ENCODE data around the gene RDH5. TPM values are rescaled to one million over a fixed set of nuclear protein-coding genes. Genes with fewer than 3 reads are reported as not detected.

The RDH5 gene
- total RNA-seq, 1 donor from 2014 or later = 10.6 TPM

DNA sequence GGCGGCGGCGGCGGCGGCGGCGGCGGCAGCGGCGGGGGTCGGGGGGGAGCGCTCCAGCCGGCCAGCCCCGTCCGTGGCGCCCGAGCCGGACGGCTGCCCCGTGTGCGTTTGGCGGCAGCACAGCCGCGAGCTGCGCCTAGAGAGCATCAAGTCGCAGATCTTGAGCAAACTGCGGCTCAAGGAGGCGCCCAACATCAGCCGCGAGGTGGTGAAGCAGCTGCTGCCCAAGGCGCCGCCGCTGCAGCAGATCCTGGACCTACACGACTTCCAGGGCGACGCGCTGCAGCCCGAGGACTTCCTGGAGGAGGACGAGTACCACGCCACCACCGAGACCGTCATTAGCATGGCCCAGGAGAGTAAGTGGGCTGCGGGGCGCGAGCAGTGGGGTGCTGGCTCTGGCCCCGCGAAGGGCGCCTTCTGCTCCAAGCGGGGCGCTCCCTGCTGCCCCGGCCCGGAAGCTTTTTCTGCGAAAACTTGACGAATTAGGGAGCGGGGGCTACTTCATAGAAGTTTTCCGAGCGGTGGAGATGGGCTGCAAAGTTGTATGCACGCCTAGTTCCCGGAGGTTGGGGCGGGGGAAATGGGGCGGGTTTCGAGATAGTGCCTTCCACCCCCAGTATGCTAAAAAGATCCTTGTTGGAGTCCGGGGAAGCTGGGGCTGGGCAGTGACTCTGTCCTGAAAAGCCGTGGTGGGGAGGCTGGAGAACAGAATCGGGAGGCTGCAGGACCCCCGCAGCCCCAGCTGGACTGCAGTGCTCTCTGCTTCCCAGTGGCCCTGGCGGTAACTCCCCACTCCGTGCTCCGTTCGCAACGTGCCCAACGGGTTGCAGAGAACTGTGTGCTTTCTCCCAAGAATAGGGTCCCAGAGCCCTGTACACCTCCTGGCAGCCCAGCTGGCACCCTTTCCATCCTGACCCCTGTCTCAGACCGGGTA lies 23.5 kb downstream of the RDH5 start:
- TF ChIP-seq POLR2A (IDR thresholded peaks at IDR 0.05) (peak in 1 of 2 donors; percentile 11), POLR2AphosphoS5 (IDR thresholded peaks at IDR 0.05; ENCODE audit: insufficient read depth in 1 of 2, low read depth in 1 of 2) (peak in 1 of 2 donors; percentile 27)
- TF ChIP-seq, protein P1, sequence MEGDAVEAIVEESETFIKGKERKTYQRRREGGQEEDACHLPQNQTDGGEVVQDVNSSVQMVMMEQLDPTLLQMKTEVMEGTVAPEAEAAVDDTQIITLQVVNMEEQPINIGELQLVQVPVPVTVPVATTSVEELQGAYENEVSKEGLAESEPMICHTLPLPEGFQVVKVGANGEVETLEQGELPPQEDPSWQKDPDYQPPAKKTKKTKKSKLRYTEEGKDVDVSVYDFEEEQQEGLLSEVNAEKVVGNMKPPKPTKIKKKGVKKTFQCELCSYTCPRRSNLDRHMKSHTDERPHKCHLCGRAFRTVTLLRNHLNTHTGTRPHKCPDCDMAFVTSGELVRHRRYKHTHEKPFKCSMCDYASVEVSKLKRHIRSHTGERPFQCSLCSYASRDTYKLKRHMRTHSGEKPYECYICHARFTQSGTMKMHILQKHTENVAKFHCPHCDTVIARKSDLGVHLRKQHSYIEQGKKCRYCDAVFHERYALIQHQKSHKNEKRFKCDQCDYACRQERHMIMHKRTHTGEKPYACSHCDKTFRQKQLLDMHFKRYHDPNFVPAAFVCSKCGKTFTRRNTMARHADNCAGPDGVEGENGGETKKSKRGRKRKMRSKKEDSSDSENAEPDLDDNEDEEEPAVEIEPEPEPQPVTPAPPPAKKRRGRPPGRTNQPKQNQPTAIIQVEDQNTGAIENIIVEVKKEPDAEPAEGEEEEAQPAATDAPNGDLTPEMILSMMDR (IDR thresholded peaks at IDR 0.05) = no peak
- intact Hi-C loops (cut with DNase I) = loop anchor here (10.0 kb wide), 1 partner anchor 51 kb away; no protein-coding TSS in a partner anchor
- H3K27ac ChIP-seq = peak overlapping the region; percentile 80
- no peaks in the 10 kb centered on the region for H3K27me3 ChIP-seq
- H3K4me1 ChIP-seq = peaks cover 37% of the 10 kb centered on the region
- H3K9me3 ChIP-seq = no peaks in the 10 kb centered on the region
- H3K36me3 ChIP-seq = no peaks in the 10 kb centered on the region
- H3K4me3 ChIP-seq = peak overlapping the region; percentile 59 to 63
- no peak for DNase-seq (ENCODE audit: extremely low spot score in 2 of 2)

DNA sequence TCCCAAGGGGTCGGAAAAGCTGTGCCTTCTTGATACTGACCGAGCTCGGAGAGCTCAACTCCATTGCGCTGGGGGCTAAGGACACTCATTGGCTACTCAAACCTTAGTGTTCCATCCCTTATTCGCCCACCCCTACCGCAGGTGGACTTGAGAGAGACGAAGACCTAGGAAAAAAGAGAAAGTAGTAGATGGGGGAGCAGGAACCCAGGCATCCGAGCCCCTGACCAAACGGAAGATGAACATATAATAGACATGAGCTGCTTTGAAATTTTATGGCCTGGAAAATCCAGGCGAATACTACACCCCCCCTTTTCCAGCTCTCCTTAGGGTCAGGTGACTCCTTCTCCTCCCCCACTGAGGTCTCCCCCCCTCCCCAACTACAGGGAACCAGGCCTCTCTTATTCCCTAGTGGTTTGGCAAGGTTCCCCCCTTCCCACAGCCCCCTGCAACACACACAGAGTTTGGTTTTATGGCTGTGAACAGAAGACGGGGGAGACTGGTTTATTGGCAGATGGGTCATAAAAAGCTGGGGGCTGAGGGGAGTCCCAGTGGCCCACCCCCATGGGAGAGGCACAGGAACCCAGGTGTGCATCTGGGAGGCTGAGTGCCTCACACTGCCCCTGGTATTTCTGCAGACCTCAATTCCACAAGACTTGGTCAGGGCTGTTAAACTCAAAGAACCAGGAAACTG lies 24.3 kb downstream of the RDH5 start:
- no peaks in the 10 kb centered on the region for H3K9me3 ChIP-seq
- peak overlapping the region; percentile 80 for H3K27ac ChIP-seq
- no peak for DNase-seq (ENCODE audit: extremely low spot score in 2 of 2)
- intact Hi-C loops (cut with DNase I) = loop anchor here (10.0 kb wide), 1 partner anchor 50 kb away; no protein-coding TSS in a partner anchor
- H3K4me3 ChIP-seq = peak overlapping the region; percentile 59 to 63
- H3K36me3 ChIP-seq = no peaks in the 10 kb centered on the region
- TF ChIP-seq POLR2AphosphoS5 (IDR thresholded peaks at IDR 0.05; ENCODE audit: insufficient read depth in 1 of 2, low read depth in 1 of 2) (no peak), POLR2A (IDR thresholded peaks at IDR 0.05) (no peak)
- TF ChIP-seq, protein P1 (IDR thresholded peaks at IDR 0.05) = no peak
- peaks cover 37% of the 10 kb centered on the region for H3K4me1 ChIP-seq
- no peaks in the 10 kb centered on the region for H3K27me3 ChIP-seq

DNA sequence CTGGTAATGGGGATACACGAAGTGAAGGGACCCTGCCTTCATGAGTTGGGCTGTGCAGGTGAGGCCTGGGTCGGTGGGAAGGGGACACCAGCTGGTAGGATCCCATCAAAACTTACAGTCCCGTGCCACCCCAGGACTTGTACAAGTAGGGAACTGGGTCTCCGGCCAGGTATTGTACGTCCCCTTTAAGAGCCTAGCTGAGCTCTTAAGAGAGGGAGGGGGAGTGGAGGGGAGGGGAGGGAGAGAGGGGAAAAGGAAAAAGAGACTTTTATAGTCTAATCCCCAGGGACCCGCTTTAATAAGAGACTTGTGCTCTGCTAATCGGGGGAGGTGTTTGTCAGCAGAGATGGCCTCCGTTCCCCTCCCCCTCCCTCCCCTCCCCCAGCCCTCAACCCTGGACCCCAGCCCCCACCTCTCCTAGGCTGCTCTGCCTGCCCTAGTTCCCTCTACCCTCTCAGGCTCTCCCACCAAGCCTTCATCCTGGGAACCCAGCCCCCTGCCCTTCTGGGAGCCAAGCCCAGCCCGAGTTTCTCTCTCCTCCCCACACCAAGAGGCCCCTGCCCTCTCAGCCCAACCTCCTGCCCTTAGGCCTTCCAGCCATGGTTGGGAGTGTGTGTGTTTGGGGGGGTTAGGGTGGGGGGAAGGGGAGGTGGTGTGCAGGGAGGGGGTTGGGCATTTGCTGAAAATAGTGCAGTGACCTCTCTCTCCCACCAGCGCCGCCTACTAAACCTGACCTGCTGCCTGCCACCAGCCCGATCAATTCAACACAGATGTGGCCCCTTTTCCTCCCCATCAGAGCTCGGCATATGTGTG lies 25.4 kb downstream of the RDH5 start:
- Histone ChIP-seq H3K36me3 (peaks cover 0 to 4% of the 10 kb centered on the region in 2 donors), H3K9me3 (no peaks in the 10 kb centered on the region), H3K27me3 (no peaks in the 10 kb centered on the region), H3K4me3 (peak overlapping the region; percentile 15 to 22), H3K4me1 (peaks cover 37% of the 10 kb centered on the region), H3K27ac (peak overlapping the region; percentile 80)
- DNase-seq (ENCODE audit: extremely low spot score in 2 of 2) = no peak
- TF ChIP-seq POLR2AphosphoS5 (IDR thresholded peaks at IDR 0.05; ENCODE audit: insufficient read depth in 1 of 2, low read depth in 1 of 2) (no peak), POLR2A (IDR thresholded peaks at IDR 0.05) (no peak)
- TF ChIP-seq, protein P1 (IDR thresholded peaks at IDR 0.05) = no peak
- intact Hi-C loops (cut with DNase I) = loop anchor here (10.0 kb wide), 1 partner anchor 49 kb away; no protein-coding TSS in a partner anchor

DNA sequence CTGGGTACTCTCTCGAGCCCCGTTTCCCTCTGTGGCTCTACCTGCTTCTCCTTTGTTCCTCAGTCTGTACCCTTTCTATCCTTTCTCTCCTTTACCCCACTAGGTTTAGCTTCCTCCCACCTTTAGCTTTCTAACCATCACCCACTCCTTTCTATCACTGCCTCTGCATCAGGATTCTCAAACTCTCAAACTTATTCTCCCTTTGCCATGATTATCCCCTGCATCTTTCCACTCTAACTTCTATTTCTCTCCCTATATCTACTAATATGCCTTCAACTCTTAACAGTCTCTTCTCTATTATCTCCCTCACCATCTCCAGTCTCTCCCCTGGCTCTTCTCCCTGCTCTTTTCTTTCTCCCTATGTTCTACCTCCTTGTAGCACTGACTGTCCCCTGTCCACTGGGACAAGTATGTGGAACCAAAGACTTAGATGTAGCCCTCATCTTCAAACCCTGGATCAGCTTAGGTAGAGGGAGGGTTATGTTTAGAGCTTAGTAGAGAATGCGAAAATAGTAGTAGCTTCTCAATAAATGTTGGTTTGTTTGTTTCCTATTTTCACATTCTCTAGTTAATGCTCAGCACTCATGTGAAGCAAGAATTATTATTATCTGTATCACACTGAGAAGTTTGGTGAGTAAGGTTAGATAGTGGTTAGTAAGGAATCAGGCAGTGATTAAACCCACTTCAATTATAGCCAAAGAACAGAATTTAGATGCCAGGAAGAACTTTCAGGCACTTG lies 26.1 kb downstream of the RDH5 start:
- Histone ChIP-seq H3K4me1 (peaks cover 37% of the 10 kb centered on the region), H3K9me3 (no peaks in the 10 kb centered on the region), H3K27me3 (no peaks in the 10 kb centered on the region), H3K36me3 (peaks cover 0 to 5% of the 10 kb centered on the region in 2 donors), H3K4me3 (peak overlapping the region in 1 of 2 donors; percentile 22), H3K27ac (peak overlapping the region; percentile 80)
- no peak for DNase-seq (ENCODE audit: extremely low spot score in 2 of 2)
- TF ChIP-seq POLR2A (IDR thresholded peaks at IDR 0.05) (no peak), POLR2AphosphoS5 (IDR thresholded peaks at IDR 0.05; ENCODE audit: insufficient read depth in 1 of 2, low read depth in 1 of 2) (no peak)
- TF ChIP-seq, protein P1 (IDR thresholded peaks at IDR 0.05) = no peak
- intact Hi-C loops (cut with DNase I) = loop anchor here (10.0 kb wide), 1 partner anchor 48 kb away; no protein-coding TSS in a partner anchor

Measured in vagina (tissue), 2 donors.